H1 (cell line): ENCODE results near the gene NXPH3. TPM values are rescaled to one million over a fixed set of nuclear protein-coding genes. Genes with fewer than 3 reads are reported as not detected.

Experiments
- CTCF ChIA-PET: fragments of 300-600 bp; sonication (Branson Sonifier 250); formaldehyde crosslinking; loops from one replicate; lab custom pipeline; 2021; ENCODE audit not compliant: partially characterized antibody; lab: Charles Lee
- POLR2A ChIA-PET: fragments of 300-600 bp; sonication (Branson Sonifier 250); formaldehyde crosslinking; loops from one replicate; lab custom pipeline; 2021; ENCODE audit warnings: inconsistent platforms; ENCODE audit not compliant: partially characterized antibody; lab: Charles Lee
- DNase-seq, 2 experiments: peaks; one replicate each; pipeline versions ENCODE4 v3.0.0 to v3.0.0-alpha.2; 2010 to 2022; ENCODE audit warnings: low spot score in 2 of 2, low read depth in 1 of 2, mixed read lengths in 1 of 2
- FAIRE-seq: peaks from 2 replicates; lab custom pipeline; 2011; peaks lifted over from hg19 to GRCh38; lab: Jason Lieb, UNC
- H2AFZ ChIP-seq: 2 replicates; pipeline ENCODE4 v1.8.1; 2012; ENCODE audit warnings: low read length, inconsistent platforms
- H2AK5ac ChIP-seq: 2 replicates; pipeline ENCODE4 v1.6.1; 2013; ENCODE audit warnings: low read depth, low read length
- H2BK120ac ChIP-seq: replicated peaks from 2 replicates; pipeline ENCODE3; 2013; ENCODE audit warnings: low read depth, low read length, inconsistent platforms
- H2BK12ac ChIP-seq: 2 replicates; pipeline ENCODE4 v1.6.1; 2013; ENCODE audit warnings: low read depth, low read length
- H2BK15ac ChIP-seq: 2 replicates; pipeline ENCODE4 v1.6.1; 2013; ENCODE audit warnings: low read length
- H2BK20ac ChIP-seq: 2 replicates; pipeline ENCODE4 v1.6.1; 2013; ENCODE audit warnings: low read length
- H2BK5ac ChIP-seq: 2 replicates; pipeline ENCODE4 v1.6.1; 2013; ENCODE audit warnings: low read depth, low read length
- H3K14ac ChIP-seq: 2 replicates; pipeline ENCODE4 v1.6.1; 2013; ENCODE audit warnings: inconsistent platforms; ENCODE audit not compliant: insufficient read length
- H3K18ac ChIP-seq: 2 replicates; pipeline ENCODE4 v1.6.1; 2013; ENCODE audit warnings: low read length; ENCODE audit errors: extremely low read depth
- H3K23ac ChIP-seq: 2 replicates; pipeline ENCODE4 v1.6.1; 2013; ENCODE audit warnings: inconsistent platforms; ENCODE audit not compliant: insufficient read length
- H3K23me2 ChIP-seq: 2 replicates; pipeline ENCODE4 v1.6.1; 2013; ENCODE audit warnings: low read depth, low read length
- H3K27ac ChIP-seq: 2 replicates; pipeline ENCODE4 v1.6.1; 2011; ENCODE audit warnings: low read depth, low read length, inconsistent platforms
- H3K27me3 ChIP-seq, 4 experiments: replicated peaks in 1 of 4; 1 replicate in 1 of 4; 2 replicates in 3 of 4; pipeline versions ENCODE4 v1.6.1 to v1.8.1; 2011 to 2013; ENCODE audit warnings: low read length in 3 of 4, mild to moderate bottlenecking in 3 of 4, inconsistent platforms in 2 of 4, mixed read lengths in 2 of 4, moderate library complexity in 1 of 4; ENCODE audit not compliant: control insufficient read depth in 3 of 4, insufficient read depth in 3 of 4; ENCODE audit errors: extremely low read depth in 1 of 4
- H3K36me3 ChIP-seq, 4 experiments: 2 replicates each; pipeline versions ENCODE4 v1.6.1 to v1.8.1; 2011 to 2013; ENCODE audit warnings: mild to moderate bottlenecking in 4 of 4, low read length in 3 of 4, moderate library complexity in 2 of 4, control low read depth in 1 of 4, inconsistent platforms in 1 of 4; ENCODE audit not compliant: insufficient read depth in 4 of 4, control insufficient read depth in 2 of 4
- H3K4ac ChIP-seq: replicated peaks from 2 replicates; pipeline ENCODE3; 2013; ENCODE audit warnings: low read length, low read depth, mixed read lengths, inconsistent platforms; ENCODE audit not compliant: insufficient read length
- H3K4me1 ChIP-seq, 4 experiments: replicated peaks in 1 of 4; 1 replicate in 1 of 4; 2 replicates in 3 of 4; pipeline versions ENCODE4 v1.6.1 to v1.8.1; 2011 to 2013; ENCODE audit warnings: low read length in 3 of 4, inconsistent platforms in 2 of 4, mixed read lengths in 1 of 4; ENCODE audit not compliant: insufficient read depth in 4 of 4, control insufficient read depth in 3 of 4
- H3K4me2 ChIP-seq, 2 experiments: 2 replicates each; pipeline versions ENCODE4 v1.6.1 to v1.8.1; 2011 to 2013; ENCODE audit warnings: low read depth in 2 of 2, low read length in 2 of 2, control low read depth in 1 of 2, inconsistent platforms in 1 of 2, mild to moderate bottlenecking in 1 of 2; ENCODE audit not compliant: insufficient read depth in 1 of 2
- H3K4me3 ChIP-seq, 4 experiments: fragments of 200-600, 300-600 bp in 1 of 4; sonication (generic), shearing (Covaris generic), sonication (Bioruptor Twin) in 1 of 4; 2 replicates each; pipeline versions ENCODE4 v1.5.1 to v1.8.1; 2011 to 2016; ENCODE audit warnings: low read length in 4 of 4, low read depth in 3 of 4, control low read depth in 2 of 4, inconsistent platforms in 2 of 4, mild to moderate bottlenecking in 2 of 4, mixed read lengths in 1 of 4, moderate library complexity in 1 of 4; ENCODE audit not compliant: insufficient read depth in 2 of 4; ENCODE audit errors: extremely low read depth in 1 of 4
- H3K56ac ChIP-seq: replicated peaks from 2 replicates; pipeline ENCODE3; 2013; ENCODE audit warnings: low read depth, mild to moderate bottlenecking, mixed read lengths, low read length, inconsistent platforms; ENCODE audit not compliant: insufficient read length
- H3K79me1 ChIP-seq: 2 replicates; pipeline ENCODE4 v1.6.1; 2013; ENCODE audit warnings: low read depth, low read length, control low read depth
- H3K79me2 ChIP-seq, 2 experiments: 2 replicates each; pipeline versions ENCODE4 v1.6.1 to v1.8.1; 2012 to 2013; ENCODE audit warnings: low read length in 2 of 2, mild to moderate bottlenecking in 2 of 2, inconsistent platforms in 1 of 2; ENCODE audit not compliant: insufficient read depth in 2 of 2, control insufficient read depth in 1 of 2
- H3K9ac ChIP-seq, 4 experiments: replicated peaks in 1 of 4; 1 replicate in 1 of 4; 2 replicates in 3 of 4; pipeline versions ENCODE4 v1.6.1 to v1.8.1; 2011 to 2013; ENCODE audit warnings: low read depth in 3 of 4, low read length in 3 of 4, control low read depth in 2 of 4, mild to moderate bottlenecking in 2 of 4, moderate library complexity in 2 of 4, inconsistent platforms in 1 of 4; ENCODE audit errors: extremely low read depth in 1 of 4
- H3K9me3 ChIP-seq, 2 experiments: 2 replicates each; pipeline versions ENCODE4 v1.6.1 to v1.8.1; 2012 to 2013; ENCODE audit warnings: mild to moderate bottlenecking in 2 of 2, moderate library complexity in 2 of 2, control low read depth in 1 of 2, inconsistent platforms in 1 of 2, low read depth in 1 of 2, low read length in 1 of 2, mixed read lengths in 1 of 2; ENCODE audit not compliant: insufficient read depth in 2 of 2
- H4K20me1 ChIP-seq, 2 experiments: replicated peaks in 1 of 2; 2 replicates each; pipeline versions ENCODE3 to v1.8.1; 2011 to 2013; ENCODE audit warnings: inconsistent platforms in 2 of 2, low read length in 2 of 2, mild to moderate bottlenecking in 1 of 2; ENCODE audit not compliant: insufficient read depth in 2 of 2, control insufficient read depth in 1 of 2
- H4K5ac ChIP-seq: 2 replicates; pipeline ENCODE4 v1.6.1; 2013; ENCODE audit warnings: low read length, low read depth, mixed read lengths, inconsistent platforms; ENCODE audit not compliant: insufficient read length
- H4K8ac ChIP-seq: 2 replicates; pipeline ENCODE4 v1.8.0; 2013; ENCODE audit warnings: mild to moderate bottlenecking, moderate library complexity, low read length, inconsistent platforms; ENCODE audit not compliant: insufficient read depth; ENCODE audit errors: extremely low read depth
- H4K91ac ChIP-seq: replicated peaks from 2 replicates; pipeline ENCODE3; 2013; ENCODE audit warnings: low read length, mixed read lengths, inconsistent platforms; ENCODE audit not compliant: insufficient read length
- ASH2L ChIP-seq: fragments of 200-600, 300-600 bp; sonication (generic); IDR thresholded peaks from one replicate; pipeline ENCODE4 v1.7.1; 2017; ENCODE audit warnings: low read length
- CBX5 ChIP-seq: fragments of 300-800, 300-1000 bp; sonication (generic); IDR thresholded peaks from 2 replicates; pipeline ENCODE4 v1.7.1; 2016; ENCODE audit warnings: antibody characterized with exemption, low read length, low read depth
- CHD1 ChIP-seq: IDR thresholded peaks from 2 replicates; pipeline ENCODE4 v1.6.1; 2012; ENCODE audit warnings: low read depth, low read length, improper control_type of control experiment
- EGR1 ChIP-seq: IDR thresholded peaks from 2 replicates; pipeline ENCODE4 v1.6.1; 2011; ENCODE audit warnings: low read depth, low read length, borderline replicate concordance
- KDM4A ChIP-seq: IDR thresholded peaks from one replicate; pipeline ENCODE4 v1.7.1; 2012; ENCODE audit warnings: low read depth, mild to moderate bottlenecking, moderate library complexity, low read length, inconsistent platforms; ENCODE audit not compliant: severe bottlenecking
- PHF8 ChIP-seq: fragments of 200-600 bp; sonication (generic); conservative IDR thresholded peaks from 2 replicates; pipeline ENCODE4 v1.7.1; 2012; ENCODE audit warnings: low read depth, mild to moderate bottlenecking, inconsistent platforms, low read length, moderate library complexity
- SIN3A ChIP-seq, 2 experiments: IDR thresholded peaks in 1 of 2; conservative IDR thresholded peaks in 1 of 2; 2 replicates each; pipeline ENCODE4 v1.6.1; 2011 to 2012; ENCODE audit warnings: low read length in 2 of 2, improper control_type of control experiment in 1 of 2, low read depth in 1 of 2, mild to moderate bottlenecking in 1 of 2
- SP1 ChIP-seq: IDR thresholded peaks from 2 replicates; pipeline ENCODE4 v1.6.1; 2011; ENCODE audit warnings: low read depth, low read length
- TAF1 ChIP-seq: IDR thresholded peaks from 2 replicates; pipeline ENCODE4 v1.6.1; 2011; ENCODE audit warnings: mild to moderate bottlenecking, low read depth, low read length
- TBP ChIP-seq: IDR thresholded peaks from 2 replicates; pipeline ENCODE4 v1.6.1; 2011; ENCODE audit warnings: low read depth, low read length, improper control_type of control experiment
- WGBS, 2 experiments: shearing (Covaris generic) in 1 of 2; methylation state at CpG; one replicate each; pipeline versions ENCODE4 v1.1.6 to v1.1.7; 2013 to 2015; ENCODE audit warnings: low lambda C conversion rate in 2 of 2, mixed read lengths in 2 of 2, inconsistent platforms in 1 of 2, low coverage in 1 of 2, missing lambda C conversion rate in 1 of 2; ENCODE audit not compliant: insufficient replicate concordance in 2 of 2, insufficient coverage in 1 of 2, insufficient read length in 1 of 2; ENCODE audit errors: extremely low coverage in 1 of 2, missing lambda C conversion rate in 1 of 2; 5-methylcytosine and 5-hydroxymethylcytosine counted together
- polyA plus RNA-seq, 7 experiments: library from polyadenylated mRNA; depleted of rRNA in 3 of 7; stranded (reverse) in 5 of 7; unstranded in 2 of 7; fragments of >200 nt in 5 of 7; fragments of 200-250 nt in 2 of 7; gene quantifications; 1 replicate in 5 of 7; 2 replicates in 1 of 7; 4 replicates in 1 of 7; pipeline versions ENCODE4 v1.2.1 to v1.2.3, GENCODE V29; 2011 to 2013; ENCODE audit warnings: missing spikeins in 2 of 7, mixed read lengths in 2 of 7
- total RNA-seq: library from RNA; stranded (reverse); fragmentation: NEBNext Ultra II Directional; extraction: Animal tissue kit (Norgen Biotek cat#: 25700); gene quantifications from 2 replicates; pipeline ENCODE4 v1.2.1, GENCODE V29; 2021

The NXPH3 gene
- total and polyA plus RNA-seq, 2 of the 8 experiments (the other 6 are each of a cell fraction or from before 2014, with no cell fraction given): 2.5 to 3.7 TPM

DNA sequence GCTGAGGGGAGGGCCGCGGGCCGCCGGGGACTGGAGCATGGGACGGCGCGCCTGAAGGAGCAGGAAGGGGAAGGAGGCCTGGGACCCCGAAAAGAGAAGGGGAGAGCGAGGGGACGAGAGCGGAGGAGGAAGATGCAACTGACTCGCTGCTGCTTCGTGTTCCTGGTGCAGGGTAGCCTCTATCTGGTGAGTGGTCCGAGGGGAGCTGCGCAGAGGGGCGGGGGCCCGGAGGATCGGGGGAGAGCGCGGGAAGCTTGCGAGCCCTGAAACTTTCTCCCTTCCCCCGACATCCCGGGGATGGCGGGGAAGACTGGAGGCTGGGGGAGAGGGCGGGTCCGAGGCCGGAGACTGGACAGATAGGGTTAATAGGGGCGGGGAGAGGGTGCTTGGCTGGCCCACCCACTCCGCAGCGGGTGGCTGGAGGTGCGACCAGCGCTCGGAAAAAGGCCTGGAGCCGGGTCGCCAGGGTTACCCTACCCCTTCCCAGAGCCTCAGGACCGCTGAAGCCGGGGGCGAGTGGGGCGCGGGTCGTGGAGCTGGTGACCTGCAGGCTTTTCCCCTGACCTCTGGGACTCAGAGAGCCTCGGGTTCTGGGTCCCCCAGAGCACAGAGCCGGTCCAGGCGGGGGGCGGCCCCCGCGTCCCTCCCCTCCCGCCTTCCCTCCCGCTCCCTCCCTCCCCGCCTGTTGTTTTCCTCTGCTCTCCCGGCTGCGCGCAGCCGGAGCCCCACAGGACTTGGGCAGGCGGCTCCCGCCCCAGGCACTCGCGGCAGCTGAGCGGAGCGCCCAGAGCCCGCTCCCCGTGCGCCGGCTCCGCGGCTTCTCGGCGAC is 631 bp downstream of the NXPH3 start:
- no peaks in the 10 kb centered on the region for H3K36me3 ChIP-seq
- no peak overlapping the region; the same call in 1 of the 2 replicates for H3K27ac ChIP-seq
- peak overlapping the region; percentile 81 to 87 for H3K4me2 ChIP-seq
- H3K14ac ChIP-seq: no peak overlapping the region
- peaks cover 0 to 4% of the 10 kb centered on the region in 2 experiments for H4K20me1 ChIP-seq
- no peak overlapping the region for H3K23ac ChIP-seq
- H3K4me3 ChIP-seq: peak overlapping the region; percentile 58 to 79 (median 72)
- peak overlapping the region; percentile 31 for H4K5ac ChIP-seq
- H3K27me3 ChIP-seq: peaks cover 4 to 14% (median 9%) of the 10 kb centered on the region in 4 experiments; a peak in 5 of 7 replicates
- H2BK20ac ChIP-seq: no peak overlapping the region
- H2BK12ac ChIP-seq: no peak overlapping the region; the same call in 1 of the 2 replicates
- H4K91ac ChIP-seq: no peak overlapping the region
- peak in 1 of 2 experiments; percentile 87 for DNase-seq
- H2BK15ac ChIP-seq: no peak overlapping the region; the same call in 1 of the 2 replicates
- FAIRE-seq: no peak
- H3K79me2 ChIP-seq: no peaks in the 10 kb centered on the region
- CTCF ChIA-PET: interaction anchor here (0.6 to 3.5 kb wide), 19 partner anchors 10 to 909 kb away, joined by 3 to 23 read pairs (median 5); partner anchors contain the start of gene SLC35B1
- WGBS, 2 experiments: 3% methylated on average over 8 of the region's 68 CpGs; no CpG with 5 or more reads in 1 of the 2 experiments
- H3K18ac ChIP-seq: peak overlapping the region; percentile 52
- peak overlapping the region; percentile 73 for H3K56ac ChIP-seq
- H2AK5ac ChIP-seq: no peak overlapping the region
- POLR2A ChIA-PET: interaction anchor here (0.8 to 1.4 kb wide), 3 partner anchors 108 to 123 kb away, joined by 3 to 4 read pairs (median 3); no protein-coding TSS in a partner anchor
- peak overlapping the region in 1 of 4 experiments; percentile 20; a peak in 1 of 7 replicates for H3K9ac ChIP-seq
- peak overlapping the region; percentile 76 for H4K8ac ChIP-seq
- no peaks in the 10 kb centered on the region for H3K9me3 ChIP-seq
- no peaks in the 10 kb centered on the region for H3K79me1 ChIP-seq
- peak overlapping the region; percentile 22; the same call in 1 of the 2 replicates for H2BK5ac ChIP-seq
- peak overlapping the region; percentile 73; the same call in 1 of the 2 replicates for H2AFZ ChIP-seq
- H2BK120ac ChIP-seq: peak overlapping the region; percentile 69
- H3K23me2 ChIP-seq: peaks cover 12% of the 10 kb centered on the region
- peaks cover 0 to 23% (median 10%) of the 10 kb centered on the region in 4 experiments; a peak in 6 of 7 replicates for H3K4me1 ChIP-seq
- H3K4ac ChIP-seq: no peak overlapping the region
- TF ChIP-seq SIN3A (conservative IDR thresholded peaks at IDR 0.05 in 1 of 2, IDR thresholded peaks at IDR 0.05 in 1 of 2; ENCODE audit: low read depth in 1 of 2, low read length in 2 of 2) (peak; percentile 24 to 61; a peak in 1 of 4 replicates), ASH2L (peak; percentile 53), SP1 (peak; percentile 55; the same call in 1 of the 2 replicates), TBP (no peak), TAF1 (peak; percentile 13; the same call in 1 of the 2 replicates), PHF8 (0 out of 2 replicates have a peak, but pooled peaks have one; percentile 49), CBX5 (no peak), CHD1 (no peak), KDM4A (peak; percentile 91), EGR1 (no peak; the same call in 1 of the 2 replicates)
